ENCODE results near the gene COL1A2. TPM values are rescaled to one million over a fixed set of nuclear protein-coding genes. Genes with fewer than 3 reads are reported as not detected.

Gene COL1A2
- total RNA-seq, 1 experiment from 2014 or later = 42.1 TPM

GRCh38 chr7:94423863-94424735, 29.4 kb downstream of the COL1A2 start:
- Histone ChIP-seq H3K4ac (ENCODE audit: low read depth, low read length) (no peak overlapping the region), H3K56ac (ENCODE audit: insufficient read length, low read depth, low read length) (no peak overlapping the region), H4K91ac (ENCODE audit: insufficient read length, low read depth, low read length) (no peak overlapping the region), H3K18ac (ENCODE audit: insufficient read length, low read depth, low read length) (no peak overlapping the region), H4K20me1 (ENCODE audit: control insufficient read depth, insufficient read depth, insufficient read length) (no peaks in the 10 kb centered on the region), H3K4me1 (ENCODE audit: insufficient read depth, low read length) (no peaks in the 10 kb centered on the region), H3K79me1 (ENCODE audit: insufficient read depth, low read depth, low read length, poor library complexity, severe bottlenecking) (no peaks in the 10 kb centered on the region), H3K27ac (ENCODE audit: insufficient read length, low read depth, low read length) (no peak overlapping the region), H2BK20ac (ENCODE audit: low read depth, low read length, poor library complexity, severe bottlenecking) (no peak overlapping the region), H3K79me2 (ENCODE audit: insufficient read depth, low read length) (no peaks in the 10 kb centered on the region), H3K23me2 (ENCODE audit: insufficient read length, low read depth, low read length, poor library complexity, severe bottlenecking) (no peaks in the 10 kb centered on the region), H2BK5ac (ENCODE audit: insufficient read length, low read length) (no peak overlapping the region), H3K27me3 (ENCODE audit: insufficient read depth, low read length) (no peaks in the 10 kb centered on the region), H2BK12ac (ENCODE audit: insufficient read length, low read depth, low read length) (no peak overlapping the region), H2AK5ac (ENCODE audit: insufficient read length, low read length) (no peak overlapping the region), H3K23ac (ENCODE audit: insufficient read length, low read depth, low read length) (no peak overlapping the region), H4K5ac (ENCODE audit: insufficient read length, low read depth, low read length) (no peak overlapping the region), H3K14ac (ENCODE audit: insufficient read depth, low read length) (no peak overlapping the region), H3T11ph (ENCODE audit: low read length) (no peak overlapping the region), H3K4me2 (ENCODE audit: insufficient read depth, insufficient read length, low read length) (no peak overlapping the region), H2BK15ac (ENCODE audit: low read depth, low read length) (no peak overlapping the region), H3K9ac (ENCODE audit: extremely low read depth, insufficient read length, low read length) (no peak overlapping the region), H2BK120ac (ENCODE audit: low read depth, low read length, poor library complexity, severe bottlenecking) (no peak overlapping the region), H2AFZ (ENCODE audit: low read length) (no peak overlapping the region), H3K9me3 (ENCODE audit: control insufficient read depth, low read depth, low read length) (no peaks in the 10 kb centered on the region), H4K8ac (replicated peaks; ENCODE audit: insufficient read length, low read depth, low read length) (no peak overlapping the region)
- Mint-ChIP-seq H3K9me3 (no peaks in the 10 kb centered on the region), H3K27me3 (ENCODE audit: low read depth) (no peaks in the 10 kb centered on the region), H3K4me1 (no peaks in the 10 kb centered on the region), H3K4me3 (no peak overlapping the region), H3K27ac (no peak overlapping the region; a peak in 1 of 7 replicates), H3K36me3 (ENCODE audit: insufficient read depth in 1 of 3, low read depth in 3 of 3) (peaks cover 29 to 91% (median 72%) of the 10 kb centered on the region in 3 experiments; a peak in 6 of 7 replicates)
- no peak for DNase-seq
- TF ChIP-seq, protein P1, sequence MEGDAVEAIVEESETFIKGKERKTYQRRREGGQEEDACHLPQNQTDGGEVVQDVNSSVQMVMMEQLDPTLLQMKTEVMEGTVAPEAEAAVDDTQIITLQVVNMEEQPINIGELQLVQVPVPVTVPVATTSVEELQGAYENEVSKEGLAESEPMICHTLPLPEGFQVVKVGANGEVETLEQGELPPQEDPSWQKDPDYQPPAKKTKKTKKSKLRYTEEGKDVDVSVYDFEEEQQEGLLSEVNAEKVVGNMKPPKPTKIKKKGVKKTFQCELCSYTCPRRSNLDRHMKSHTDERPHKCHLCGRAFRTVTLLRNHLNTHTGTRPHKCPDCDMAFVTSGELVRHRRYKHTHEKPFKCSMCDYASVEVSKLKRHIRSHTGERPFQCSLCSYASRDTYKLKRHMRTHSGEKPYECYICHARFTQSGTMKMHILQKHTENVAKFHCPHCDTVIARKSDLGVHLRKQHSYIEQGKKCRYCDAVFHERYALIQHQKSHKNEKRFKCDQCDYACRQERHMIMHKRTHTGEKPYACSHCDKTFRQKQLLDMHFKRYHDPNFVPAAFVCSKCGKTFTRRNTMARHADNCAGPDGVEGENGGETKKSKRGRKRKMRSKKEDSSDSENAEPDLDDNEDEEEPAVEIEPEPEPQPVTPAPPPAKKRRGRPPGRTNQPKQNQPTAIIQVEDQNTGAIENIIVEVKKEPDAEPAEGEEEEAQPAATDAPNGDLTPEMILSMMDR (conservative IDR thresholded peaks at IDR 0.05) = no peak
- WGBS (ENCODE audit: extremely low coverage, insufficient read length, low lambda C conversion rate) = no CpG with 5 or more reads among the region's 5 CpGs

Measured in H9 (cell line).